HEK293T (cell line): ENCODE results near the gene CS.

ENCODE experiments used
- CTCF ChIA-PET: fragments of 350-600 bp; formaldehyde crosslinking; extraction: SDS; loops from one replicate; lab custom pipeline; 2021; ENCODE audit warnings: antibody characterized with exemption, inconsistent platforms; lab: Yijun Ruan, JAX
- POLR2A ChIA-PET: fragments of 350-600 bp; formaldehyde crosslinking; extraction: SDS; loops from one replicate; lab custom pipeline; 2020; ENCODE audit warnings: antibody characterized with exemption, inconsistent platforms; lab: Yijun Ruan, JAX
- DNase-seq: peaks from one replicate; pipeline ENCODE4 v3.0.0; 2012; ENCODE audit warnings: mixed read lengths; ENCODE audit errors: extremely low spot score
- ARNT ChIP-seq: fragments of 450-650 bp; IDR thresholded peaks from 2 replicates; pipeline ENCODE4 v1.6.1; 2017; ENCODE audit warnings: mild to moderate bottlenecking
- BHLHE40 ChIP-seq: fragments of 450-650 bp; IDR thresholded peaks from 2 replicates; pipeline ENCODE4 v1.6.1; 2016; ENCODE audit warnings: mild to moderate bottlenecking, moderate library complexity, borderline replicate concordance
- CTBP1 ChIP-seq: fragments of 450-650 bp; IDR thresholded peaks from 2 replicates; pipeline ENCODE4 v1.6.1; 2016; ENCODE audit warnings: borderline replicate concordance
- ELF4 ChIP-seq: fragments of 450-650 bp; IDR thresholded peaks from 2 replicates; pipeline ENCODE4 v1.6.1; 2017; ENCODE audit warnings: antibody characterized with exemption
- FOXA1 ChIP-seq: fragments of 450-650 bp; IDR thresholded peaks from 2 replicates; pipeline ENCODE4 v1.6.1; 2016; ENCODE audit warnings: mild to moderate bottlenecking
- FOXK2 ChIP-seq: fragments of 450-650 bp; IDR thresholded peaks from 2 replicates; pipeline ENCODE4 v1.6.1; 2016; ENCODE audit warnings: mild to moderate bottlenecking
- FOXM1 ChIP-seq: fragments of 450-650 bp; IDR thresholded peaks from 2 replicates; pipeline ENCODE4 v1.6.1; 2017; ENCODE audit warnings: mild to moderate bottlenecking, borderline replicate concordance
- HDGF ChIP-seq: fragments of 450-650 bp; IDR thresholded peaks from 2 replicates; pipeline ENCODE4 v1.6.1; 2017; ENCODE audit warnings: antibody characterized with exemption, borderline replicate concordance
- L3MBTL2 ChIP-seq: fragments of 450-650 bp; conservative IDR thresholded peaks from 2 replicates; pipeline ENCODE4 v1.6.1; 2016; ENCODE audit warnings: mild to moderate bottlenecking
- LEF1 ChIP-seq: fragments of 450-650 bp; IDR thresholded peaks from 2 replicates; pipeline ENCODE4 v1.6.1; 2017; ENCODE audit warnings: mild to moderate bottlenecking, borderline replicate concordance
- NFRKB ChIP-seq: fragments of 450-650 bp; IDR thresholded peaks from 2 replicates; pipeline ENCODE4 v1.6.1; 2016; ENCODE audit warnings: mild to moderate bottlenecking, moderate library complexity
- SP1 ChIP-seq: fragments of 450-650 bp; IDR thresholded peaks from 2 replicates; pipeline ENCODE4 v1.6.1; 2017
- SUZ12 ChIP-seq: fragments of 450-650 bp; IDR thresholded peaks from 2 replicates; pipeline ENCODE4 v1.6.1; 2016; ENCODE audit warnings: mild to moderate bottlenecking
- TARDBP ChIP-seq: fragments of 450-650 bp; IDR thresholded peaks from 2 replicates; pipeline ENCODE4 v1.6.1; 2016

The CS gene

DNA sequence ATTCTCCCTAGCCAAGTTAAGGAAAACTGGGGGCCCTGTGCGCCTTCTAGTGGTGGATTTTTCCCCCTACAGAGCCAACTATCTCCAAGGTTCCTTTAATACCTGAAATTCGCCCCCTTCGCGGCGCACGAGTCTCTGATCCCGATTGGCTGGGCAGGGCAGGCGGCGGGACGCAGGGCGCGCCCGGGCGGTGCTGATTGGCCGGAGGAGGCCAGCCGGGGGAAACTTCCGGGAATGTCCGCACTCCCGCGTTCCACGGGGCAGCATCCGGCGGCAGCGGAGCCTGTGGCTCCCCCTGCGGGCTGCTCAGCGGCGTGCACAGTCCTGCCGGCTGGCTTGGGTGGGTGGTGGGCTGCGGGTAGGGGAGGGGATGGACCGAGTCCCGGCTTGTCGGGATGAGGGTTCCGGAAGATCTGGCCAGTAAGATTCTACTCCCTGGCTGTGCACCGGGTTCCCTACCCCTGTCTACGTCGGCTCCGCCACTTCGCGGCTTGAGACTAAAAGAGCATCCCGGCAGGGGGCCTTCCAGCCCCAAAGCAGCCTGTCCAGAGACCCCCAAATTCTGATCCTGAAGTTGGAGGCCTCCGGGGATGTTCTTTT is 75.9 kb downstream of the CS start, which contains the start of gene NABP2:
Gene NABP2, plus strand, starts transcription at position 241 of the 600 bp plus-strand sequence. CDS start 515 bp downstream, outside the sequence.
- peak; percentile 95 for DNase-seq
- TF ChIP-seq NFRKB (no peak), SP1 (no peak), TARDBP (no peak), HDGF (no peak), ELF4 (peak; percentile 84), LEF1 (no peak), L3MBTL2 (peak; percentile 90), ARNT (no peak), CTBP1 (no peak), FOXM1 (no peak), FOXA1 (no peak), FOXK2 (no peak)
- ChIA-PET POLR2A (no interaction called here), CTCF (no interaction called here)

DNA sequence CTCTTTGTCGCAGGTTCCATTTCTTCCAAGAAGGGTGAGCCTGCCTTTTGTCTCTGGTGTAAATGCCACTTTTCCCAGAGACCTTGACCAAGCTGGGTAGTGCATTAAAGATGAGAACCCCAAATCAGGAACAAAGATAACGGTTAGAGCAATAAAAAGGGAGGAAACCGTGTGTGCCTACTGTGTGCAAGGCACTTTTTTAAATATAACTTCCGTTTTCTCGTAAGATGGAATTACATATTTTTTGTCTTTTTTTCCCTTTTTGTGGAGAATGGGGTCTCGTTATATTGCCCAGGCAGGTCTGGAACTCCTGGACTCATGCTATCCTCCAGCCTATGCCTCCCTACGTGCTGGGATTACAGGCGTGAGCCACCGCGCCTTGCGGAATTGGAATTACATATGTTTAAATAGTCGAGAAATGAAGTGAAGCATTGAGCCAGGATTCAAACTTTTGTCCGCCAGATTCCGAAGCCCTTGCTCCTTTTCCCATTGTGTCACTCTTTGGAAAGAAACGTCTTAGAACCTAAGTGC is 76.5 kb downstream of the CS start:
- ChIA-PET POLR2A (interaction anchor here (2.4 kb wide), 1 partner anchor 105 kb away, joined by 37 read pairs; the partner anchor contains the start of gene ZC3H10), CTCF (no interaction called here)
- TF ChIP-seq SUZ12 = no peak
- TF ChIP-seq TARDBP = no peak
- TF ChIP-seq LEF1 = no peak
- TF ChIP-seq FOXK2 = no peak
- TF ChIP-seq L3MBTL2 = no peak
- no peak for DNase-seq

DNA sequence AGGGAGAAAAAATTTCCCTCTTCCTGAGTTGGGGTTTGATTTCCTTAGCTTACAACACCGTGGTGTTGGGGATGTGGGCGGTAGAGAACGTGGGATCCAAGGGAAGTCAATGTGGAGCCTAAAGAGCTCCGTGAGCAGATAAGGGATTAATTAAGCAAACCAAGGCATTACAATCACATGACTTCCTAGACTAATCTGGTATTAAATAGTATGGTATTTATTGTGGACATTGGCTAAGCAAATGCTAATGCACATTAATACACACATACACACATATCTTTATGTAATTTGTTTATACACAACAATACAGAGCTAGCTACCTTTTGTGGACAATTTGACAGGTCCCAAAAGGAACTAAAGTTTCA is 77.6 kb downstream of the CS start:
- no peak for DNase-seq
- TF ChIP-seq FOXK2 = no peak
- POLR2A ChIA-PET = interaction anchor here (1.0 to 3.2 kb wide), 28 partner anchors 9 to 392 kb away, joined by 3 to 70 read pairs (median 8); partner anchors contain the start of genes ANKRD52, COQ10A, ERBB3 and ESYT1
- CTCF ChIA-PET = interaction anchor here (0.7 to 3.3 kb wide), 9 partner anchors 14 to 195 kb away, joined by 3 to 28 read pairs (median 7); partner anchors contain the start of genes ANKRD52 and SMARCC2

DNA sequence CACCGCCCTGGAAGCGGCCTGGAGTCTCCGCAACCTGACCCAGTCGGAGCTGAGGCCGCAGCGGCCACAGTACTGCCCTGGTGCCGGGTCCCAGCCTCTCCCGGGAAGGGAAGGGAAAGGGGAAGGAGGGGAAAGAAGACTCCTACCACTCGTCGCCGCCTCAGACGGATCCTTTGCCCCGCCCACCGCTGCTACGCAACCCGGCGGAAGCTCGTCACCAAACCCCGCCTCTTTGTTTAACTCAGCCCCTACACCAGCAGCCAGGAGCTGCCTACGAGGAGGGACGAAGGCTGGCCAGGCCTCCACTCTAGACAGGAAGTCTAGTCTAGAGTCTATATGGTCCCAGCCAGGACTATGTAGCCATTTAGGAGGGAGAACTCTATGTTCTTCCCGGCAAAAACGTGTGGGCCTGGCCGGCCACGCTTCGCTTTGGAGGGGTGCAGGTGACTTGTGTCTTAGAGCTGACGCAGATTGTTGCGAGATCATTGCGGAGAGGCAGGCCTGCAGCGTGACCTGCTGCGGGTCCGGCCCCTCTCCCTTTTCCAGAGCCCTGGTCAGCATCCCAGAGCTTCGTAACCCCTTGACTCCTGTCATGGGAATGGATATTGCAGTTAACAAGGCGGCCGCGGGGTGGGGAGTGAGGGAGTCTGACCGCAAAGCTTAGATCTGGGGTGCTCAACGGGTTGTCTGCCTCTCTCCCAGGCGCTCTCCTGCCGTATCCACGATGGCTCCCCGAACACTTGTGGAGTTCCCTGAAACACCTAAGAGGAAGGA is 78.2 kb downstream of the CS start, which contains the start of gene RNF41:
Gene RNF41, minus strand, starts transcription at position 166 of the 774 bp plus-strand sequence. CDS start 7,875 bp downstream, outside the sequence.
- ChIA-PET CTCF (interaction anchor here (0.6 to 3.3 kb wide), 13 partner anchors 11 to 195 kb away, joined by 3 to 28 read pairs (median 4); partner anchors contain the start of genes ANKRD52 and SMARCC2), POLR2A (interaction anchor here (0.8 to 3.2 kb wide), 38 partner anchors 9 to 391 kb away, joined by 3 to 70 read pairs (median 7); partner anchors contain the start of genes ANKRD52, CNPY2, COQ10A and ERBB3)
- peak; percentile 95 for DNase-seq
- TF ChIP-seq BHLHE40 = no peak
- TF ChIP-seq HDGF = 0 out of 2 replicates have a peak, but pooled peaks have one; percentile 83
- TF ChIP-seq L3MBTL2 = peak; percentile 64; the same call in 1 of the 2 replicates
